Mucosa of descending colon (tissue), 3 donors: ENCODE data around the gene NODAL. TPM values are rescaled to one million over a fixed set of nuclear protein-coding genes. Genes with fewer than 3 reads are reported as not detected.

Experiments used
- ATAC-seq: fragments of 200-7000 bp; cut with Tn5 transposase; one replicate; pipeline ENCODE4 v1.9.1; 2020; ENCODE audit warnings: mild to moderate bottlenecking, moderate library complexity
- DNase-seq, 3 donors: peaks; one replicate each; pipeline ENCODE4 v3.0.0-alpha.2; 2020
- H3K36me3 ChIP-seq: fragments of 200-600 bp; one replicate; pipeline ENCODE4 v1.8.0; 2021; ENCODE audit warnings: low read depth, mild to moderate bottlenecking
- H3K4me1 ChIP-seq: fragments of 200-600 bp; one replicate; pipeline ENCODE4 v1.8.0; 2021; ENCODE audit warnings: low read depth, mild to moderate bottlenecking
- H3K4me3 ChIP-seq: fragments of 200-600 bp; one replicate; pipeline ENCODE4 v1.8.0; 2021; ENCODE audit warnings: mild to moderate bottlenecking
- H3K9me3 ChIP-seq: fragments of 200-600 bp; one replicate; pipeline ENCODE4 v1.8.0; 2021; ENCODE audit warnings: mild to moderate bottlenecking
- intact Hi-C, 2 donors: fragments of 100-400 bp; cut with DNase I in 1 of 2; cut with micrococcal nuclease in 1 of 2; formaldehyde crosslinking; loops; one replicate each; pipeline versions ENCODE4 v1.11.0 to v1.11.1; 2022; cut with DNase I, micrococcal nuclease
- total RNA-seq, 3 donors: library from RNA; stranded (reverse); fragmentation: NEBNext Ultra II Directional in 2 of 3; extraction: Animal tissue kit (Norgen Biotek cat#: 25700) in 2 of 3; gene quantifications; one replicate each; pipeline versions ENCODE4 v1.2.1 to v1.2.4, GENCODE V29; 2021 to 2023
- TF ChIP-seq, protein P1 (sequence below): fragments of 200-600 bp; IDR thresholded peaks from one replicate; pipeline ENCODE4 v1.8.0; 2022; ENCODE audit warnings: antibody characterized with exemption, mild to moderate bottlenecking
- donor health status: DM: no; HTN: no; CAD: no; lungs with moderate emphysema.
- donor health status: DM: no; HTN: no; CAD: no.
- donor health status: DM: no; HTN: yes; CAD: no.

Gene NODAL
- total RNA-seq, 3 donors from 2014 or later, result not detected

DNA sequence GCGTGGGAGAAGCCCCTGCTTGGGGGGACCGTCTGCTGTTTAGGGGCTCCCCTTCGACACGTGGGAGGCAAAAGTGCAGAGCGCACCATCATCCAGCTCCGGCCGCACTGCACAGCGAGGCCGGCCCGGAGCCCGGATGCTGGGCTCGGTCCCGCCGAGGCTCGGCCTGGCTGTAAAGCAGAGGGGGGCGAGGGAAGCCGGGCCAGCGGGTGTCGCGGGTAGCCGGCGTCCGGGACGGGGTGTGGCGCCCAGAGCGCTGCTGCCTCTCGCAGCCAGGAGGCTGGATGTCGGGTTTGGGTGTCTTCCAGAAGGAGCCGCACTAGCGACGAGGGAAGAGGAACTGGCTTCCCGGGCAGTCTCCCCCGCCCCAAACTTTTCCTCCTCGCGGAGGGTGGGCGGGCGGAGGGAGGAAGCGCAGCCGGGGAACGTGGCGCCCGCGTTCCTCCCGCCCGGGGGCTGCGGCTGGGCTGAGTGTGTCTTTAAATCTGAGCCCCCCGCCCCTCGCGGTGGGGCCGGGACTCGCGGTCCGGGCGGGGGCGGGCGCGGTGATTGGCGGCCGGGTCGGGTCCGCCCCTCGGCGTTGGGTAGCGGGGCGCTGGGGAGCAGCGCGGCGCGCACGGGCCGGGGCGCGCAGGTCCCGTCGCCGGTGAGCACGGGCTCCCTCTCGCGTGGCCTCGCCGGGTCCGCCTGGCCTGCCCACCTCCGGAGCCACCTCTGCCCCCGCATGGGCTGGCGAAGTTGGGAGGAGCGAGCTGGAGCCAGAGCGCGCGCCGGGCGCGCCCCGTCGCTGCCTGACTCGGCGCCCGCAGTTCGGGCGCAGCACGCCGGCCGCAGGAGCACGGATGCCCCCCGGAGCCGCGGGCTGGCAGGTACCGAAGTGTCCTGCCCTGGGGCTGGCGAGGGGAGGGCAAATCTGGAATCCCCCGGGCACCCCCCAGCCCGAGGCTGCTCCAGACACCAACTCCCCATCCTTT is 37.0 kb upstream of the NODAL start, which contains the start of gene PALD1:
PALD1 (plus strand) TSS at position 577 of the 974 bp plus-strand sequence. CDS start 47,185 bp downstream, outside the sequence.
- Histone ChIP-seq H3K9me3 (no peaks in the 10 kb centered on the region), H3K4me1 (peaks cover 20% of the 10 kb centered on the region), H3K4me3 (no peak within 1 kb of the TSS), H3K36me3 (no peaks in the 10 kb centered on the region)
- intact Hi-C loops, result no loop called here
- TF ChIP-seq, protein P1, sequence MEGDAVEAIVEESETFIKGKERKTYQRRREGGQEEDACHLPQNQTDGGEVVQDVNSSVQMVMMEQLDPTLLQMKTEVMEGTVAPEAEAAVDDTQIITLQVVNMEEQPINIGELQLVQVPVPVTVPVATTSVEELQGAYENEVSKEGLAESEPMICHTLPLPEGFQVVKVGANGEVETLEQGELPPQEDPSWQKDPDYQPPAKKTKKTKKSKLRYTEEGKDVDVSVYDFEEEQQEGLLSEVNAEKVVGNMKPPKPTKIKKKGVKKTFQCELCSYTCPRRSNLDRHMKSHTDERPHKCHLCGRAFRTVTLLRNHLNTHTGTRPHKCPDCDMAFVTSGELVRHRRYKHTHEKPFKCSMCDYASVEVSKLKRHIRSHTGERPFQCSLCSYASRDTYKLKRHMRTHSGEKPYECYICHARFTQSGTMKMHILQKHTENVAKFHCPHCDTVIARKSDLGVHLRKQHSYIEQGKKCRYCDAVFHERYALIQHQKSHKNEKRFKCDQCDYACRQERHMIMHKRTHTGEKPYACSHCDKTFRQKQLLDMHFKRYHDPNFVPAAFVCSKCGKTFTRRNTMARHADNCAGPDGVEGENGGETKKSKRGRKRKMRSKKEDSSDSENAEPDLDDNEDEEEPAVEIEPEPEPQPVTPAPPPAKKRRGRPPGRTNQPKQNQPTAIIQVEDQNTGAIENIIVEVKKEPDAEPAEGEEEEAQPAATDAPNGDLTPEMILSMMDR, result no peak
- peak; percentile 53 for ATAC-seq
- peak; percentile 51 to 71 (median 62) for DNase-seq

DNA sequence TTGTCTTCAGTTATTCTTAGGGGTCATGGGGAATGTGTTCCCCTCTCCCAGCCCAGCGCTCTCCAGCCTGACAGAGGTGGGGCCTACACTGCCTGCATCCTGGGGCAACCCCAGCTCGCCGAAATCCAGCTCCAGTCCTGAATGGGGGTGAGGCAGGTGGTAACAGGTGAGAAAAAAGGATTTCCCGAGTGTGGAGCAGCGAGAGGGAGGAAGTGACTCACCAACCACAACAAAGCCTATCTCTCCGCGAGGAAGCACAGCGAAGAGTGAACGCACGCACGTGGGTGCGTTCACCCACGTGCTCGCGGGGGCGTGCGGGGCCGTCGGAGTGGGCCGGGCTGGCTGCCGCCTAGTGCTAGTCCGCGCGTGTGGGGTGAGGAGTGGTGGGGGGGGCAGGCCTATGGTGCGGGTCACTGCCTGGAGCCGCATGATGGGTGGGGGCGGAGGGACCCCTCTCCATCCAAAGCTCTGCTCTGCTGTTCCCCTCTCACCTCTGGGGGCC is 36.2 kb upstream of the NODAL start:
- Histone ChIP-seq H3K36me3 (no peaks in the 10 kb centered on the region), H3K9me3 (no peaks in the 10 kb centered on the region), H3K4me3 (no peak overlapping the region), H3K4me1 (peaks cover 20% of the 10 kb centered on the region)
- TF ChIP-seq, protein P1, result no peak
- intact Hi-C loops, result no loop called here
- ATAC-seq (peak; percentile 57), DNase-seq (peak in 2 of 3 donors; percentile 51 to 72)

DNA sequence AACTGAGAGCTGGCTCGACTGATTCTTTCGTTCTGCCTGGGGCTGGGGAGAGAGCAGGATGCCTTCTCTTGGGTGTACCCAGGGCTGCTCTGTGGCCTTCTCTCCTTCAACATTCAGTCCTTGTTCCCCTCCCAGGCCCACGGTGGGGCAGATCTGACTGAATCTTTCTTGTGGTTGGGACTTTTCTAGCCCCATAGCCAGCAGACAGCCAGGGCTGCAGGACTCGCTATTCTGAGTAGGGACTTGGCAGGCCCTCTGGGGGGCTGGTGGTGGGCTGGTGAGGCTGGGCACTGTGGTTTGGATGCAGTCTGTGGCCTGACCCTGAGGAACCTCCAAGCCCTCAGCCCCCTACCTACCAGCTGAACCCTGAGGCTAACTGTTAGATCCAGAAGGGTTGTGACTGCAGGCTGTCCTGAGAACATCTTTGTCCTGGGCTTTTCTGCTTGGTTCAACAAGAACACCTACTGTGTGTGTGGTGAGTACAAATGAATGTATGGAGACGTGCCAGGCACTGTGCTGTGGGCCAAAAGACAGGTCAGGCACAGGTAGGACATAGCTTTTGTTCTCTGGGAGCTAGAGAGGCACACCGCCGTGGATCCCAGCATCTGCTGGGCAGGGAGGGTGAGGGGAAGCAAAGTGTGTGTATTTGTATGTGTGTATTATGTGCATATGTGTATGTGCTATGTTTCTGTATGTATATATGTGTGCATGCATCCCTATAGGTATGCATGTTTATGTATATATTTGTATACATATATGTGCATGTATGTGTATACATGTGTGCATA is 35.0 kb upstream of the NODAL start:
- intact Hi-C loops, result no loop called here

DNA sequence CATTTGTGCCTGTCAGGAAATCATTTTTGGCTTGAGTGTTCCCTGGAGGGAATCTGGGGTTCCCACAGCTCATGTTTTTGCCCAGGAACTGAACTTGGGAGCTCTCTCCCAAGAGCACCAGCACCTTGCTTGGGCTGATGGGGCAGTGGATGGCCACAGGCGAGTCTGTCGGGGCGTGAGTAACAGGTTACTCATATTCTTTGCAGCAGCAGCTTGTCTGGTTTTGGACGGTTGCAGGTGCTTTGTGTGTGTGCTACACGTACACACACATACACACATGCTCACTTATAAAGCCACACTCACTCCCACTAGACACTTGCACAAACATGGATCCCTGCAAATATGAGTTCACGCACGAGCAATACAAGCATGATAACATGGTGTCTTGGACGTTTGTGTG is 34.2 kb upstream of the NODAL start:
- peaks cover 20% of the 10 kb centered on the region for H3K4me1 ChIP-seq
- no peak for ATAC-seq
- intact Hi-C loops, result no loop called here
- H3K9me3 ChIP-seq, result no peaks in the 10 kb centered on the region
- no peak for DNase-seq
- H3K36me3 ChIP-seq, result no peaks in the 10 kb centered on the region
- TF ChIP-seq, protein P1, result no peak
- H3K4me3 ChIP-seq, result no peak overlapping the region

More for the DNA sequence above, 35.0 kb upstream of the NODAL start:
- H3K36me3 ChIP-seq, result no peaks in the 10 kb centered on the region
- no peak overlapping the region for H3K4me3 ChIP-seq
- TF ChIP-seq, protein P1, result no peak
- ATAC-seq (no peak), DNase-seq (no peak)
- H3K4me1 ChIP-seq, result peaks cover 20% of the 10 kb centered on the region
- H3K9me3 ChIP-seq, result no peaks in the 10 kb centered on the region

DNA sequence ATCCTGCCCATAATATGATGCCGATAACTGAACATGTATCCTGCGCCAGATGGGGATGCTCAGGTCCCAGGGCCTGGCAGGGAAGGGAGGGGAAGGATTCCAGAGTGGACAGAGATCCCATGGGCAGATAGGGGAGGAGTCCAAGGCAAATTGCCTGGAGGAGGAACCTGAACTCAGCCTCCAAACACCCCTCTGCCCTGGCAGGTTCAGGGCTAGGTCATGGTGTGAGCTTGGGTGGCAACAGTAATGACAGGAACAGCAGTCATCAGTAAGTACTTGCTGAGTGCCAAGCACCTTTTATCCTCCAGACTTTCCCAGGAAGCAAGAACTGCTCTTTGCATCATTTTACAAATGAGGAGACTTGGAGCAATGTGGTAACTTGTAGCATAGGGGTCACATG is 33.3 kb upstream of the NODAL start:
- no peak for ATAC-seq
- TF ChIP-seq, protein P1, result no peak
- Histone ChIP-seq H3K9me3 (no peaks in the 10 kb centered on the region), H3K4me1 (peaks cover 16% of the 10 kb centered on the region), H3K36me3 (no peaks in the 10 kb centered on the region), H3K4me3 (no peak overlapping the region)
- no peak for DNase-seq
- intact Hi-C loops, result no loop called here
